MM.1S (cell line): ENCODE results near the gene GABRB2.

Experiments
- EZH2 ChIP-seq: fragments of 300-600 bp; sonication (generic); optimal IDR thresholded peaks from 2 replicates; pipeline ENCODE3; 2017; ENCODE audit warnings: low read depth, mild to moderate bottlenecking, antibody characterized with exemption, low read length, mixed read lengths
- EZH2phosphoT487 ChIP-seq: fragments of 300-600 bp; sonication (generic); IDR thresholded peaks from 2 replicates; pipeline ENCODE4 v1.6.1; 2018; ENCODE audit warnings: antibody characterized with exemption, low read length
- TF ChIP-seq, protein P1 (sequence below): fragments of 300-600 bp; sonication (generic); IDR thresholded peaks from 2 replicates; pipeline ENCODE4 v1.5.1; 2016; ENCODE audit warnings: antibody characterized with exemption, low read length, mixed read lengths

DNA sequence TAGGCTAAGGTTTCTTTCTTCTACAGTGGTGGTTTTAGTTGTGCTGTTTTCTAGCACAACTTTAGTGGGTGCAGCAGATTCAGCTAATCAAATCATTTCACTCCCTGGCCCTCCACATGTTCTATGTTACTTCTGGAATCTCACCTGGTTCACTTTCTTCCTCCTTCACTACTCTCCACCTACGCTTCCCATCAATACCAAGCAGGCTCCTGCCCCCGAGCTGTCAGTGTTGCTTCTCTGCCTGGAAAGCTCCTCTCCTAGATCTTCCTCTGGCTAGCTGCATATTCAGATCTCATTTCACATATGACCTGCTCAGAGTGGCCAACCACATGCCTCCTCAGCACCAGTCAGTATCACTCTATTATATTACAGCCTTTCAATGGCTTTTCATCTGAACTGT lies 19.6 kb upstream of the GABRB2 start:
- TF ChIP-seq, protein P1, sequence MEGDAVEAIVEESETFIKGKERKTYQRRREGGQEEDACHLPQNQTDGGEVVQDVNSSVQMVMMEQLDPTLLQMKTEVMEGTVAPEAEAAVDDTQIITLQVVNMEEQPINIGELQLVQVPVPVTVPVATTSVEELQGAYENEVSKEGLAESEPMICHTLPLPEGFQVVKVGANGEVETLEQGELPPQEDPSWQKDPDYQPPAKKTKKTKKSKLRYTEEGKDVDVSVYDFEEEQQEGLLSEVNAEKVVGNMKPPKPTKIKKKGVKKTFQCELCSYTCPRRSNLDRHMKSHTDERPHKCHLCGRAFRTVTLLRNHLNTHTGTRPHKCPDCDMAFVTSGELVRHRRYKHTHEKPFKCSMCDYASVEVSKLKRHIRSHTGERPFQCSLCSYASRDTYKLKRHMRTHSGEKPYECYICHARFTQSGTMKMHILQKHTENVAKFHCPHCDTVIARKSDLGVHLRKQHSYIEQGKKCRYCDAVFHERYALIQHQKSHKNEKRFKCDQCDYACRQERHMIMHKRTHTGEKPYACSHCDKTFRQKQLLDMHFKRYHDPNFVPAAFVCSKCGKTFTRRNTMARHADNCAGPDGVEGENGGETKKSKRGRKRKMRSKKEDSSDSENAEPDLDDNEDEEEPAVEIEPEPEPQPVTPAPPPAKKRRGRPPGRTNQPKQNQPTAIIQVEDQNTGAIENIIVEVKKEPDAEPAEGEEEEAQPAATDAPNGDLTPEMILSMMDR = no peak
- TF ChIP-seq EZH2 = no peak
- no peak for TF ChIP-seq EZH2phosphoT487
